Ishikawa (cell line): Measurements from ENCODE around the gene DNAH6.

Source experiments
- CEBPB ChIP-seq: IDR thresholded peaks from 2 replicates; pipeline ENCODE4 v1.6.1; 2012
- CREB1 ChIP-seq: IDR thresholded peaks from 2 replicates; pipeline ENCODE4 v1.6.1; 2012; ENCODE audit warnings: low read depth
- EGR1 ChIP-seq: IDR thresholded peaks from 2 replicates; pipeline ENCODE4 v1.6.1; 2012
- EP300 ChIP-seq: IDR thresholded peaks from 2 replicates; pipeline ENCODE4 v1.6.1; 2012; ENCODE audit warnings: borderline replicate concordance
- FOXM1 ChIP-seq: IDR thresholded peaks from 2 replicates; pipeline ENCODE4 v1.6.1; 2012; ENCODE audit warnings: low read depth, borderline replicate concordance
- NFIC ChIP-seq: IDR thresholded peaks from 2 replicates; pipeline ENCODE4 v1.6.1; 2012
- RAD21 ChIP-seq: IDR thresholded peaks from 2 replicates; pipeline ENCODE4 v1.6.1; 2012; ENCODE audit warnings: low read depth
- TAF1 ChIP-seq: IDR thresholded peaks from 2 replicates; pipeline ENCODE4 v1.6.1; 2012; ENCODE audit warnings: low read depth, mild to moderate bottlenecking
- TCF12 ChIP-seq: IDR thresholded peaks from 2 replicates; pipeline ENCODE4 v1.6.1; 2012; ENCODE audit warnings: low read depth
- TEAD4 ChIP-seq: IDR thresholded peaks from 2 replicates; pipeline ENCODE4 v1.6.1; 2012
- YY1 ChIP-seq: IDR thresholded peaks from 2 replicates; pipeline ENCODE4 v1.6.1; 2012; ENCODE audit warnings: low read depth
- ZBTB7A ChIP-seq: IDR thresholded peaks from 2 replicates; pipeline ENCODE4 v1.6.1; 2012; ENCODE audit warnings: low read depth
- TF ChIP-seq, protein P1 (sequence below): IDR thresholded peaks from 2 replicates; pipeline ENCODE4 v1.6.1; 2012; ENCODE audit warnings: low read depth, mild to moderate bottlenecking
- TF ChIP-seq, protein P2 (sequence below): IDR thresholded peaks from 2 replicates; pipeline ENCODE4 v1.6.1; 2012
- TF ChIP-seq, protein P3 (sequence below): IDR thresholded peaks from 2 replicates; pipeline ENCODE4 v1.6.1; 2012

Gene DNAH6

DNA sequence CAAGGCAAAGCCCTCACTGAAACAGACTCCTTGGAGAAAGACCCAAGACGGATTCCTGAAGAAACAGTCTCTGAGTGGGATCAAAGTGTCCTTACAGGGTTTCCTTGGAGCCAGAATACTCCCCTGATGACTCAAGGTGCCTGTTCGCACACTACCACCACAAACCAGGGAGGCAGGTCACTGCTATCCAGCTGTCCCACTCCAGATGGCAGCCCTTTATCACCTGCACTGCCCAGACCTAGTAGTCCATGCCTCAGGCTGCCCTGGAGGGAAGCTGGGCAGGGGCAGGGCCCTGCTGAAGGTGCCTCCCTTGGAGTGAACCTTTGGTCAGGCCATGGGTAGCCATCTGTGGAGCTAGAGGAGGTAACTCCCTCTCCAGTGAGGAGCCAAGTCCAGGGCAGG is 330.4 kb downstream of the DNAH6 start:
- TF ChIP-seq RAD21 (no peak), TCF12 (no peak), EP300 (no peak), TAF1 (no peak), CREB1 (no peak), TEAD4 (no peak), CEBPB (no peak), YY1 (no peak)
- TF ChIP-seq, protein P1, sequence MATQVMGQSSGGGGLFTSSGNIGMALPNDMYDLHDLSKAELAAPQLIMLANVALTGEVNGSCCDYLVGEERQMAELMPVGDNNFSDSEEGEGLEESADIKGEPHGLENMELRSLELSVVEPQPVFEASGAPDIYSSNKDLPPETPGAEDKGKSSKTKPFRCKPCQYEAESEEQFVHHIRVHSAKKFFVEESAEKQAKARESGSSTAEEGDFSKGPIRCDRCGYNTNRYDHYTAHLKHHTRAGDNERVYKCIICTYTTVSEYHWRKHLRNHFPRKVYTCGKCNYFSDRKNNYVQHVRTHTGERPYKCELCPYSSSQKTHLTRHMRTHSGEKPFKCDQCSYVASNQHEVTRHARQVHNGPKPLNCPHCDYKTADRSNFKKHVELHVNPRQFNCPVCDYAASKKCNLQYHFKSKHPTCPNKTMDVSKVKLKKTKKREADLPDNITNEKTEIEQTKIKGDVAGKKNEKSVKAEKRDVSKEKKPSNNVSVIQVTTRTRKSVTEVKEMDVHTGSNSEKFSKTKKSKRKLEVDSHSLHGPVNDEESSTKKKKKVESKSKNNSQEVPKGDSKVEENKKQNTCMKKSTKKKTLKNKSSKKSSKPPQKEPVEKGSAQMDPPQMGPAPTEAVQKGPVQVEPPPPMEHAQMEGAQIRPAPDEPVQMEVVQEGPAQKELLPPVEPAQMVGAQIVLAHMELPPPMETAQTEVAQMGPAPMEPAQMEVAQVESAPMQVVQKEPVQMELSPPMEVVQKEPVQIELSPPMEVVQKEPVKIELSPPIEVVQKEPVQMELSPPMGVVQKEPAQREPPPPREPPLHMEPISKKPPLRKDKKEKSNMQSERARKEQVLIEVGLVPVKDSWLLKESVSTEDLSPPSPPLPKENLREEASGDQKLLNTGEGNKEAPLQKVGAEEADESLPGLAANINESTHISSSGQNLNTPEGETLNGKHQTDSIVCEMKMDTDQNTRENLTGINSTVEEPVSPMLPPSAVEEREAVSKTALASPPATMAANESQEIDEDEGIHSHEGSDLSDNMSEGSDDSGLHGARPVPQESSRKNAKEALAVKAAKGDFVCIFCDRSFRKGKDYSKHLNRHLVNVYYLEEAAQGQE = no peak
- TF ChIP-seq, protein P2, sequence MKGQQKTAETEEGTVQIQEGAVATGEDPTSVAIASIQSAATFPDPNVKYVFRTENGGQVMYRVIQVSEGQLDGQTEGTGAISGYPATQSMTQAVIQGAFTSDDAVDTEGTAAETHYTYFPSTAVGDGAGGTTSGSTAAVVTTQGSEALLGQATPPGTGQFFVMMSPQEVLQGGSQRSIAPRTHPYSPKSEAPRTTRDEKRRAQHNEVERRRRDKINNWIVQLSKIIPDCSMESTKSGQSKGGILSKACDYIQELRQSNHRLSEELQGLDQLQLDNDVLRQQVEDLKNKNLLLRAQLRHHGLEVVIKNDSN = no peak
- TF ChIP-seq, protein P3, sequence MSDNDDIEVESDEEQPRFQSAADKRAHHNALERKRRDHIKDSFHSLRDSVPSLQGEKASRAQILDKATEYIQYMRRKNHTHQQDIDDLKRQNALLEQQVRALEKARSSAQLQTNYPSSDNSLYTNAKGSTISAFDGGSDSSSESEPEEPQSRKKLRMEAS = no peak

DNA sequence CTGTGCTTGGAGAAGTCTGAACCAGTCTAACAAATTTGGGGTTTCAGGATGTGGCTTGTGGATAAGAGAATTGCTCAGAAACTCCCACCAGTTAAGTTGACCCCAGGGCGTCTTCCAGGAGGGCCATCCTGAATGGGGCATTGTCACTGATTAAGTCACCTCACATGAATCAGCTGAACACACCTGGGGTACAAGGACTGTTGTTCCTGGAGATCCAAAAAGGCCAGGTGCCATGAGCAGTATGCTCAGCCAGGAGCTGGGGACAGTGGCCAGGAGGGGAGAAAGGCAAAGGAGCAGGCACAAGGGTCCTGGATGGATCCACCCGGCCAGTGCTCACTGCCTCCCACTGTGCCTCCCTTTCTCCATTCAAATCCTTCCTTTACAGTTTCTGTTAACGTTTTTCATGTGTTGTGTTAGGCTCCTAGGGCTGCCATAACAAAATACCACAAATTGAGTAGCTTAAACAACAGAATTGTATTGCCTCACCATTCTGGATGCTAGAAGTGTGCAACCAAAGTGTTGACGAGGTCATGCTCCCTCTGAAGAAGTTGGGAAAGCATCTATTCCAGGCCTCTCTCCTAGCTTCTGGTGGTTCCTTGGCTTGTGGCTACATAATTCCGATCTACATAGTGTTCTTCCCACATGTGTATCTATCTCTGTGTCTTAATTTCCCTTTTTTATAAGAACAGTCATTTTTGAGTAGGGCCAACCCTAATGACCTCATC is 331.2 kb downstream of the DNAH6 start:
- TF ChIP-seq NFIC = no peak
- TF ChIP-seq RAD21 = no peak
- TF ChIP-seq EP300 = no peak
- no peak for TF ChIP-seq ZBTB7A
- no peak for TF ChIP-seq TCF12
- no peak for TF ChIP-seq CREB1
- no peak for TF ChIP-seq CEBPB
- no peak for TF ChIP-seq TAF1
- no peak for TF ChIP-seq YY1
- no peak for TF ChIP-seq EGR1
- TF ChIP-seq FOXM1 = no peak
- TF ChIP-seq, protein P3 = no peak
- TF ChIP-seq, protein P1 = no peak
- TF ChIP-seq, protein P2 = no peak
- TF ChIP-seq TEAD4 = no peak

DNA sequence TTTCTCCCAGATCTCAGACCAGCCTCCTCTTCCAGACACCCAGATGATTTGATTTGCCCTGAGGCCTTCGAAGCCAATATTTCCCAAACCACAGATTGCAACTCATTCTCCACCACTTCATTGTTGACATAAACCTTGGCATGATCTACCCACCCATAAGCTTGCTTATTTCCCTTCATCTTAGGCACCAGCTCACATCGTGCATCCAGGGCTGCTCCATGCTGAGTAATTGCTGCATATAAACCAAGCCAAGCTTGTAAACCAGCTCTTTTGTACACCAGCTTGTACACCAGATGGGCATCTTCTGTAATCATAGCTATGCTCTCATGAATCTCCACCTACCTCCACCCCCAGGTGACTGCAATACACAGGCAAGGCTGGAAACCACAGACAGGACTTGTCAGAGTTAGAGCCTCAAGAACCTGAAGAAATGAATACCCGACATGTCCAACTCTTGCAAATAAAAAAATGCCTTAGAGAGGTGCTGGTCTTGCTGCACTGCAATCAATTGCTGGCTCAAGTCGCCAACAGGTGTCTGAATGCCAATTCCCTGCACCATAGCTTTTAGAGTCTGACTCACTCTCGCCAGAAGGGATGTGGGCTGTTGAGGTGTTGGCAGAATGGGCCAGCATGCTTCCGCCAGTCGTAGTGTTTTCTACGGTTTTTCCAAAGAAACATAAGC is 333.1 kb downstream of the DNAH6 start:
- TF ChIP-seq, protein P3 = no peak
- no peak for TF ChIP-seq CREB1
- TF ChIP-seq TAF1 = no peak
- TF ChIP-seq, protein P2 = no peak
- no peak for TF ChIP-seq TEAD4
- no peak for TF ChIP-seq YY1
- no peak for TF ChIP-seq RAD21
- no peak for TF ChIP-seq ZBTB7A
- TF ChIP-seq NFIC = no peak
- TF ChIP-seq EGR1 = no peak
- no peak for TF ChIP-seq CEBPB

DNA sequence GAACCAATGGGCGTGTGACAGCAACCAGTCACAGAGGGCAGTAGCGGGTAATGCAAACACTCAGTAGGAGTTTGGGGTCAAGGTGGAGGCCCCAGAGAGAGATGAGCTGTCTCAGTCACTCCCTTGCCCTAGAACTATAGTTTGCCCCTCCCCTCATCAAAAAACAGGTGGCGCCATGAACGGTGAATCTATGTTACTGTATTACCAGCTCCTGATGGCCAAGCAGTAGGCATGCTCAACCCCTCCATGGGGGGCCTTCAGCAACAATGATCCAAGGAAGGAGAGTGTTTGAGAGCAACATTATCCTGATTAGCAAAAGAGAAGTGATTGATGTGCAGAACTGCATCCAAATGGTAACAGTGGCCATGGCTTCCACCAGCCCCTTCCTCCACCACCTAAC is 334.2 kb downstream of the DNAH6 start:
- TF ChIP-seq ZBTB7A (no peak), TAF1 (no peak), NFIC (no peak), YY1 (no peak), TCF12 (no peak), TEAD4 (no peak)
- TF ChIP-seq, protein P1 = no peak
- TF ChIP-seq, protein P2 = no peak
